Tibial nerve (tissue), 4 donors: ENCODE data around the gene ADGRL3.

ENCODE experiments used
- CTCF ChIP-seq, 5 experiments: fragments of 200-600 bp in 3 of 5; fragments of 450-650 bp in 2 of 5; sonication (generic) in 3 of 5; IDR thresholded peaks; one replicate each; pipeline ENCODE4 v1.5.1; 2016 to 2019; ENCODE audit warnings: antibody characterized with exemption in 5 of 5, mild to moderate bottlenecking in 3 of 5, moderate library complexity in 2 of 5
- EP300 ChIP-seq, 2 donors: sonication (generic); formaldehyde crosslinking; IDR thresholded peaks; one replicate each; pipeline ENCODE4 v1.6.1; 2017; ENCODE audit warnings: antibody characterized with exemption in 2 of 2, mild to moderate bottlenecking in 1 of 2
- POLR2A ChIP-seq, 2 donors: fragments of 450-650 bp; IDR thresholded peaks; one replicate each; pipeline ENCODE4 v1.6.1; 2017; ENCODE audit warnings: antibody characterized with exemption in 2 of 2, mild to moderate bottlenecking in 2 of 2, moderate library complexity in 2 of 2

- no peak for TF ChIP-seq CTCF (IDR thresholded peaks at IDR 0.05)
- no peak for TF ChIP-seq POLR2A (IDR thresholded peaks at IDR 0.05)
- no peak for TF ChIP-seq EP300 (IDR thresholded peaks at IDR 0.05)
These were observed 7.7 kb upstream of the ADGRL3 start for GRCh38 chr4:61192392-61192791.
